HG02642 (cell line): ENCODE results near the gene GMEB1.
"Not testable (repeated sequence)": the region's sequence is repeated elsewhere in the genome, so short reads cannot be mapped to it uniquely, and the experiment has no call there.

ENCODE experiments used
- ATAC-seq: cut with Tn5 transposase; IDR thresholded peaks from one replicate; pipeline ENCODE4 v1.9.1; 2021; ENCODE audit warnings: mild to moderate bottlenecking; ENCODE audit not compliant: unreplicated experiment, poor library complexity

GMEB1 gene

GRCh38 chr1:28668956-28669723 lies 556 bp downstream of the GMEB1 start:
- peak; percentile 55 for ATAC-seq

DNA sequence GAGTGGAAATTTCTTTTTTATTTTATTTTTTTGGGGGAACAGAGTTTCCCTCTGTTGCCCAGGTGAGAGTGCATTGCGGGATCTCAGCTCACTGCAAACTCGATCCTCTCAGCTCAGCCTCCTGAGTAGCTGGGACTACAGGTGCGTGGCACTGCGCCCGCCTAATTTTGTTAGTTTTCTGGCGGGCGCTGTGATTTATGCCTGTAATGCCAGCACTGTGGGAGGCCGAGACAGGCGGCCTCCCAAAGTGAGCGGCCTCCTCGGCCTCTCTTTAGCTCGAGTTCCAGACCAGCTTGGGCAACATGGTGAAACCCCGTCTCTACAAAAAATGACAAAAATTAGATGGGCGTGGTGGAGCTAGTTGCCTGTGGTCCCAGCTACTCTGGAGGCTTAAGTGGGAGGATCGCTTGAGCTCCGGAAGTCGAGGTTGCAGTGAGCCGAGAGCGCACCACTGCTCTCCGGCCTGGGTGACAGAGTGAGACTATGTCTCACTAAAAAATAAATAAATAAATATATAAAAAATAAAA lies 2.7 kb downstream of the GMEB1 start:
- no peak for ATAC-seq

GRCh38 chr1:28672971-28673370 lies 4.4 kb downstream of the GMEB1 start:
- ATAC-seq: not testable (repeated sequence)

- ATAC-seq: no peak
Measured at GRCh38 chr1:28675924-28676257, 7.3 kb downstream of the GMEB1 start.

DNA sequence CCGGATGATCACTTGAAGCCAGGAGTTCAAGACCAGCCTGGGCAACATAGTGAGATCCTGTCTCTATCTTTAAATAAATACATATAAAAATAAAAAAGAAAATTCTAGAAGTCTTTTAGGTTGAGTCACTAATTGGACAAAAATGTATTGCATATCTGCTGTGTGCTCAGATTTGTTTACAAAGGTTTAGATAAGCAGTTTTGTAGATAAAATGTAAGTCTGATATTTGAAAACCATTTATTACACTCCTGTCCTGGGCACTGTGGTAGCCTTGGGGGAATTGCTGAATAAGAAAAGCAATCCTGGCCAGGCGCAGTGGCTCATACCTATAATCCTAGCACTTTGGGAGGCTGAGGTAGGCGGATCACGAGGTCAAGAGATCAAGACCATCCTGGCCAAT lies 11.6 kb downstream of the GMEB1 start:
- no peak for ATAC-seq

GRCh38 chr1:28682840-28683239 lies 14.3 kb downstream of the GMEB1 start:
- no peak for ATAC-seq

DNA sequence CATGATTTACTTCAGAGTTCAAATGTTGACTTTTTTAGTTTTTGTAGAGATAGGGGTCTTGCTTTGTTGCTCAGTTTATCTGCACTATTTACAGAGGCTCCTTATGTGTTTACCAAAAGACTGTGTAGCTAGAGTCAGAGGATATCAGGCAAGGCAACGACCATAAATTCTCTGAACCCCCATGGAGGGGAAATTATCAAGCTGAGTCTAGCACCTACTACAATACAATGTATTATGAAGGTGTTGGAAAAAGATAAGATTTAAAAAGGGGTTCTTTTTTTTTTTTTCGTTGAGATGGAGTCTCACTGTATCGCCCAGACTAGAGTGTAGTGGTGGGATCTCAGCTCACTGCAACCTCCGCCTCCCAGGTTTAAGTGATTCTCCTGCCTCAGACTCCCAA lies 16.4 kb downstream of the GMEB1 start:
- no peak for ATAC-seq

GRCh38 chr1:28691627-28692026 lies 23.0 kb downstream of the GMEB1 start:
- ATAC-seq: not testable (repeated sequence)

- ATAC-seq: no peak
Measured at GRCh38 chr1:28703629-28704028, 35.0 kb downstream of the GMEB1 start.

GRCh38 chr1:28716336-28716735 lies 47.8 kb downstream of the GMEB1 start:
- ATAC-seq: no peak

GRCh38 chr1:28718166-28718565 lies 49.6 kb downstream of the GMEB1 start:
- no peak for ATAC-seq

DNA sequence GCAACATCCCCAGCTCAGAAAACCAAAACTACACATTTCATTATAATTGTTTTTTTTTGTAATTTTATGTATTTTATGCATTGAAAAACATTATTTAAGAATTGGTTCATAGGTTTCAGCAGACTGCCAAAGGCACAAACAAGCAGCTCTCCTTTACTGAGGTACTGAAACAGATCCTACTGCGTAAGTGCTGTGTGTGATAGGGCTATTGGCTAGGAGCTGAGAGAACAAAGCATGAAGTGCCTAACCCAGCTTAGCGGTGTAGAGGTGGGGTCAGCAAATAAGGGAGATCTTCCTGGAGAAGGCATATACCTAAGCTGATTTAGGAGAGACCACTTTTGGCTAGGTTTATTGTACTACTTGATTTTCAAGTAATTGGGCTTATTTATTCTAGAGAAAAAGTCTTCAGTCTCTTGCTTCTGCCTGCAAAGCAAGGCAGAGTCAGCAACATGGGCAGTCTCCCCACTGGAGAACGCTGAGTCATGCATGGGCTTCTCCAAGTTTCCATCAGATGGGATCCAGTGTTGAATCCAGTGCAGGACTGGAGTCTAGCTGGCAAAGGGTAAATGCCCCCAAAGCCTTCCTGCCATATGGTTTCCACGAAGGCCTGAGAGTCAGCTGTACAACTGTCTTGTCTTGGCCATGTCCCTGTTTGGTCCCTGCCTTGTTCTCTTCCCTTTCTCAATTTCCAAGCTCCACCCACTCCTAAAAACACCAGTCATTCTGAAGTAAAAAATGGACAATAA lies 50.2 kb downstream of the GMEB1 start:
- ATAC-seq: no peak

GRCh38 chr1:28719332-28719619 lies 50.7 kb downstream of the GMEB1 start:
- no peak for ATAC-seq

DNA sequence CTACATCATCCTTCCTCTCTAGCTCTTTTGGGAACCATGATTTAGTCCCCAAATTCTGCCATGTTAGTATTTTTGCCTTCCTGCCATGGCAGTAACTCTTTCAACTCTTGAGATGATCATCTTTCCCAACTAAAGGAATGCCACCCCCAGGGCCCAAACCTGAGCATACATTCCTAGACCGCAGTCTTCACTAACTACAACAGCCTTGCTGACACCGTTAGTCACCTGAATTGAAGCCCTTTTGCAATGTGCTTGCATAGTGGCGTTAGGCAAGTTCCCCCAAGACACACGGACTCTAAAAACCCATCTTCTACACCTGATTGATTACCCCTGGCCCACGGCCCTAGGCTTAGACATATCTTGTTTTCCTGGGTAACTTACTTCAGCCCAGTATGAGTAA lies 51.8 kb downstream of the GMEB1 start:
- ATAC-seq: no peak

GRCh38 chr1:28721927-28722326 lies 53.3 kb downstream of the GMEB1 start:
- not testable (repeated sequence) for ATAC-seq

- ATAC-seq: not testable (repeated sequence)
Measured at GRCh38 chr1:28725365-28725764, 56.8 kb downstream of the GMEB1 start.

GRCh38 chr1:28735961-28736449 lies 67.4 kb downstream of the GMEB1 start:
- ATAC-seq: no peak

GRCh38 chr1:28736450-28737306 lies 68.1 kb downstream of the GMEB1 start, which contains the start of gene YTHDF2:
TSS of gene YTHDF2 (plus strand) at chr1:28736940. CDS start at chr1:28737121, 181 bp downstream.
- ATAC-seq: peak; percentile 89

GRCh38 chr1:28737307-28738132 lies 68.9 kb downstream of the GMEB1 start:
- ATAC-seq: peak; percentile 23

DNA sequence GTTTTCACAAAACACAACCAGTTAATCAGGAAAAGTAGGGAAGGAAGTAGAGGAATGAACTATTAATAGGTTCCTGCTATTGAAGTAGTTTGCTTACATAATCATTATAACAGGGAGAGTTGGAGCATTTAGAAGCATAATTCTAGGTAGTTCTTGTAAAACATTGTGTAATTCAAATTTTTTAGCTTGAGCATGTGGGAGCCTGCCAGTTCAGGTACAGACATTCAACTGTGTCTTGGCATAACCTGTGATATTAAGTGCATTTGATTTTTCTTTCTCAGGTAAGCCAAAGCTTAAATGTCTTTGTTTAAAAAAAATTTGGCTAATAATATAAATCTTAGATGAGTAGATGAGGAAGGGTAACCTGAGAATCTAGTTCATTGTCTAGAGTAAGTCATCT lies 71.5 kb downstream of the GMEB1 start:
- ATAC-seq: no peak
